Trophoblast cell (in vitro differentiated cells and primary cell): ENCODE data around the gene PLEKHA7.

Source experiments
- DNase-seq, 2 donors: peaks; one replicate each; pipeline ENCODE4 v3.0.0-alpha.2; 2016
- H2AFZ ChIP-seq: 2 replicates; pipeline ENCODE4 v1.6.1; 2013; ENCODE audit warnings: low read length, moderate library complexity, mild to moderate bottlenecking; ENCODE audit not compliant: insufficient read depth, poor library complexity
- H2AK5ac ChIP-seq: 2 replicates; pipeline ENCODE4 v1.6.1; 2013; ENCODE audit warnings: mild to moderate bottlenecking, low read length
- H2BK120ac ChIP-seq: 2 replicates; pipeline ENCODE4 v1.6.1; 2013; ENCODE audit warnings: low read length, mild to moderate bottlenecking, moderate library complexity; ENCODE audit not compliant: insufficient read depth, poor library complexity
- H2BK12ac ChIP-seq: 2 replicates; pipeline ENCODE4 v1.6.1; 2013; ENCODE audit warnings: mild to moderate bottlenecking, low read length, moderate library complexity
- H2BK5ac ChIP-seq: 2 replicates; pipeline ENCODE4 v1.6.1; 2013; ENCODE audit warnings: low read length, low read depth, moderate library complexity, mild to moderate bottlenecking; ENCODE audit not compliant: poor library complexity
- H3K14ac ChIP-seq: 2 replicates; pipeline ENCODE4 v1.6.1; 2013; ENCODE audit warnings: mild to moderate bottlenecking, low read length
- H3K18ac ChIP-seq: 2 replicates; pipeline ENCODE4 v1.6.1; 2013; ENCODE audit warnings: mild to moderate bottlenecking, low read length
- H3K23ac ChIP-seq: 2 replicates; pipeline ENCODE4 v1.6.1; 2013; ENCODE audit warnings: low read length
- H3K27ac ChIP-seq: 2 replicates; pipeline ENCODE4 v1.5.1; 2013; ENCODE audit warnings: low read depth, mild to moderate bottlenecking, inconsistent platforms, low read length, moderate library complexity
- H3K27me3 ChIP-seq: 2 replicates; pipeline ENCODE4 v1.6.1; 2013; ENCODE audit warnings: inconsistent platforms, mild to moderate bottlenecking, low read length, moderate library complexity; ENCODE audit not compliant: insufficient read depth
- H3K36me3 ChIP-seq, 2 experiments: 1 replicate in 1 of 2; 2 replicates in 1 of 2; pipeline ENCODE4 v1.6.1; 2013; ENCODE audit warnings: low read length in 2 of 2, mild to moderate bottlenecking in 2 of 2, moderate library complexity in 1 of 2; ENCODE audit not compliant: insufficient read depth in 2 of 2, control insufficient read depth in 1 of 2
- H3K4ac ChIP-seq: 2 replicates; pipeline ENCODE4 v1.6.1; 2013; ENCODE audit warnings: low read depth, mild to moderate bottlenecking, low read length, moderate library complexity
- H3K4me1 ChIP-seq, 2 experiments: 1 replicate in 1 of 2; 2 replicates in 1 of 2; pipeline ENCODE4 v1.6.1; 2013; ENCODE audit warnings: low read length in 2 of 2, mild to moderate bottlenecking in 2 of 2, moderate library complexity in 1 of 2; ENCODE audit not compliant: insufficient read depth in 2 of 2, control insufficient read depth in 1 of 2
- H3K4me2 ChIP-seq: 2 replicates; pipeline ENCODE4 v1.6.1; 2013; ENCODE audit warnings: inconsistent platforms, mild to moderate bottlenecking, low read length, moderate library complexity
- H3K4me3 ChIP-seq: 2 replicates; pipeline ENCODE4 v1.5.1; 2013; ENCODE audit warnings: mild to moderate bottlenecking, low read depth, low read length, inconsistent platforms
- H3K79me1 ChIP-seq: one replicate; pipeline ENCODE4 v1.6.1; 2013; ENCODE audit warnings: low read length
- H3K79me2 ChIP-seq: 2 replicates; pipeline ENCODE4 v1.6.1; 2013; ENCODE audit warnings: low read length, mild to moderate bottlenecking; ENCODE audit not compliant: control insufficient read depth, insufficient read depth, poor library complexity
- H3K9ac ChIP-seq: 2 replicates; pipeline ENCODE4 v1.6.1; 2013; ENCODE audit warnings: mild to moderate bottlenecking, low read length
- H3K9me3 ChIP-seq: 2 replicates; pipeline ENCODE4 v1.6.1; 2013; ENCODE audit warnings: low read depth, mild to moderate bottlenecking, control low read depth, inconsistent platforms, low read length; ENCODE audit not compliant: insufficient read depth
- H4K12ac ChIP-seq: 2 replicates; pipeline ENCODE4 v1.6.1; 2013; ENCODE audit warnings: low read depth, mild to moderate bottlenecking, low read length, moderate library complexity
- H4K8ac ChIP-seq: 2 replicates; pipeline ENCODE4 v1.6.1; 2013; ENCODE audit warnings: low read depth, mild to moderate bottlenecking, low read length, moderate library complexity
- H4K91ac ChIP-seq: one replicate; pipeline ENCODE4 v1.6.1; 2013; ENCODE audit warnings: low read depth, mild to moderate bottlenecking, low read length, moderate library complexity
- WGBS: extraction: QIAGEN DNeasy Blood & Tissue Kit; methylation state at CpG from one replicate; pipeline ENCODE4 v1.1.7; 2013; ENCODE audit warnings: missing lambda C conversion rate; ENCODE audit not compliant: insufficient read length, insufficient coverage; ENCODE audit errors: extremely low coverage; 5-methylcytosine and 5-hydroxymethylcytosine counted together

The PLEKHA7 gene

DNA sequence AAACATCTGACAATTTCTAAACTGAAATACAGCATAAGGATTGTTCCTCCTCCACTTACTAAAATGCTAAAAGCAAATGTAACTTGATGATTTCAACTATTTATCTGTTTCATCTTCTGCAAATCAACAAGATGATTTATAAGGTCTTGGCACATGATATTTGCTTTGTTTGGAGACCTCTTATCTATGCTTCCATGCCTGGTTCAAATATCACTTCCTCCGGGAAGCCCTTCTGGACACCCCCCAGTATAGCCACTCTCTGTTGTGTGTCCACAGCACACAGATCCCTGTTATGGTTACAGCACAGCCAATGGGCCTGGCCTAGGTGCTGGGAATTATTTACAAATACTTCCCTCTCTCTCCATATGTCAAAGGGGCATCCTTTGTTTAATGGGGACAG, 160.9 kb downstream of the PLEKHA7 start:
- Histone ChIP-seq H3K27ac (no peak overlapping the region), H2BK5ac (no peak overlapping the region), H3K4ac (no peak overlapping the region), H2AK5ac (no peak overlapping the region), H3K23ac (no peak overlapping the region), H2BK120ac (no peak overlapping the region), H3K4me2 (no peak overlapping the region), H3K36me3 (peaks cover 35 to 66% of the 10 kb centered on the region in 2 experiments), H3K18ac (no peak overlapping the region), H3K14ac (no peak overlapping the region), H3K9ac (no peak overlapping the region), H3K4me1 (no peaks in the 10 kb centered on the region), H2BK12ac (no peak overlapping the region), H3K4me3 (no peak overlapping the region), H2AFZ (no peak overlapping the region), H3K27me3 (no peaks in the 10 kb centered on the region), H3K79me1 (no peaks in the 10 kb centered on the region), H4K12ac (no peak overlapping the region), H4K91ac (no peak overlapping the region), H3K79me2 (peaks cover 3% of the 10 kb centered on the region), H3K9me3 (no peaks in the 10 kb centered on the region), H4K8ac (no peak overlapping the region)
- no peak for DNase-seq
- no CpG with 5 or more reads among the region's 1 CpG for WGBS

DNA sequence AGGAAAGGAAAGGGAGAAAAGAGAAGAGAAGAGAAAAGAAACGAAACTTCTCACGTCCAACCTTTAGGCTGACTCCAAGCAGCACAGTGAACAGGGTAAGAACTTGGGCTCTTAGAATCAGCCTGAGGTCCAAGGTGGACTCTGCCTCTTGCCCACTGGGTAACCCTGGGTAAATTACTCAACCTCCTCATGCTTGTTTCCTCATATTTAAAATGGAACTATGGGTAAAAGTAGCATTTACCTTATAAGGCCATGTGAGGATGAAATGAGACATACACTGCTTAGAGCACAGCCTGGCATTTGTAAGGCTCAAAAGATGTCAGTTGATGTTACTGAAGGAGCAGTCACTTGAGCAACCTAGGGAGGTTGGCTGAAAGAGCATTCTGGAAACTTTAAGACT, 167.9 kb downstream of the PLEKHA7 start:
- H3K27ac ChIP-seq = no peak overlapping the region
- H3K23ac ChIP-seq = no peak overlapping the region
- no CpG with 5 or more reads among the region's 2 CpGs for WGBS
- H3K4me3 ChIP-seq = no peak overlapping the region
- H3K18ac ChIP-seq = no peak overlapping the region
- H2AK5ac ChIP-seq = no peak overlapping the region
- H3K27me3 ChIP-seq = no peaks in the 10 kb centered on the region
- no peak overlapping the region for H4K12ac ChIP-seq
- no peak overlapping the region for H4K91ac ChIP-seq
- H3K79me2 ChIP-seq = no peaks in the 10 kb centered on the region
- peaks cover 29 to 67% of the 10 kb centered on the region in 2 experiments for H3K36me3 ChIP-seq
- H3K79me1 ChIP-seq = no peaks in the 10 kb centered on the region
- no peak overlapping the region for H3K4me2 ChIP-seq
- H3K9ac ChIP-seq = no peak overlapping the region
- no peak overlapping the region for H3K4ac ChIP-seq
- H2BK12ac ChIP-seq = no peak overlapping the region
- H2BK120ac ChIP-seq = no peak overlapping the region
- DNase-seq = no peak
- H2AFZ ChIP-seq = no peak overlapping the region
- no peak overlapping the region for H2BK5ac ChIP-seq
- no peak overlapping the region for H3K14ac ChIP-seq
- H4K8ac ChIP-seq = no peak overlapping the region
- peaks cover 2% of the 10 kb centered on the region for H3K9me3 ChIP-seq
- H3K4me1 ChIP-seq = peaks cover 0 to 2% of the 10 kb centered on the region in 2 experiments

DNA sequence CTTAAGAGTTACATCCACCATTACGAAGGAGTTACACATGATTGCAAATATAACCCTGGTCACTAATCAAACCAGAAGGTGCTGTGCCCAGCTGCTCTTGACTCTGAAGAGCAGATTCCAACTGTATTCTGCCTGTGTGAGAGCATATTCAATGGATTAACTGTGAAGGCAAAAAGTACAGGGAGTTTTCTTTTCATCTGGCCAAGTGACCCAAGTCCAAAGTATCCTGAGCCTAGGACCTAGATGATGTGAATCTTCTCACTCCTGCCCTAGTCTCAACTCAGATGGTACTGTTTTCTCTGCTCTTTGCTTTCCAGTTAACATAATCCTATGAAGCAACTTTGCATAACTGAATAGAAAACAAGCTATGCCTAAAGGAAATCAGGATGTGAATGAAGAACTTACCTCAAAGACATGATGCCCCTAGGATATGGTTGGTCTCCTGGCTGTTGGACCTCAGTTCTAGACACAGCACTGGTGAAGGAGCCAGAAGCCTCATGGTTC, 169.9 kb downstream of the PLEKHA7 start:
- H3K4me2 ChIP-seq = no peak overlapping the region
- no peak overlapping the region for H2BK120ac ChIP-seq
- H4K12ac ChIP-seq = no peak overlapping the region
- no peak overlapping the region for H3K9ac ChIP-seq
- no peaks in the 10 kb centered on the region for H3K79me1 ChIP-seq
- no peaks in the 10 kb centered on the region for H3K79me2 ChIP-seq
- no peak overlapping the region for H4K91ac ChIP-seq
- no peak overlapping the region for H2BK12ac ChIP-seq
- H3K4ac ChIP-seq = no peak overlapping the region
- no peak for DNase-seq
- no peaks in the 10 kb centered on the region for H3K27me3 ChIP-seq
- no peak overlapping the region for H2BK5ac ChIP-seq
- no peak overlapping the region for H2AFZ ChIP-seq
- no peak overlapping the region for H3K4me3 ChIP-seq
- peaks cover 22 to 62% of the 10 kb centered on the region in 2 experiments for H3K36me3 ChIP-seq
- no peak overlapping the region for H3K18ac ChIP-seq
- no CpG with 5 or more reads among the region's 1 CpG for WGBS
- H3K23ac ChIP-seq = no peak overlapping the region
- peaks cover 2% of the 10 kb centered on the region for H3K9me3 ChIP-seq
- H2AK5ac ChIP-seq = no peak overlapping the region
- H3K14ac ChIP-seq = no peak overlapping the region
- no peak overlapping the region for H3K27ac ChIP-seq
- H4K8ac ChIP-seq = no peak overlapping the region
- H3K4me1 ChIP-seq = peaks cover 0 to 2% of the 10 kb centered on the region in 2 experiments

DNA sequence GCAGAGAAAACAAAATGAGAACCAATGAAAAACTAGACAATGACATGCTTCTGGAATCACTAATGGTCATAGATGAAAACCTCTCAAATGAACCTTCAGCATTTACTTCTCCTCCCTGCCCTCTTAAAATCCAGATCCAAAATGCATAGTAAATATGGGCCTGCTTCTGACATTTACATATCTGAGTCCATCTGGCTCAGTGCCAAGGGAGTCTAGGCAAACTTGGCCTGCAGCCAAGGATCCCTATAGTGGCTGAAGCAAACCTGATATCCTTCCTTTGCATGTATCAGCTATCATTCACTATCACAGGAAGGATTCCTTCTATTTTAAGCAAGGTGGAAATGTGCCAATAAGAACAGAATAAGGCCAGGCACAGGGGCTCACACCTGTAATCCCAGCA, 170.9 kb downstream of the PLEKHA7 start:
- Histone ChIP-seq H3K79me2 (no peaks in the 10 kb centered on the region), H3K4ac (no peak overlapping the region), H3K36me3 (peaks cover 25 to 59% of the 10 kb centered on the region in 2 experiments), H2BK5ac (no peak overlapping the region), H3K27ac (no peak overlapping the region), H2BK120ac (no peak overlapping the region), H4K8ac (no peak overlapping the region), H2AFZ (no peak overlapping the region), H2AK5ac (no peak overlapping the region), H3K4me2 (no peak overlapping the region), H2BK12ac (no peak overlapping the region), H3K9me3 (peaks cover 2% of the 10 kb centered on the region), H3K23ac (no peak overlapping the region), H3K79me1 (no peaks in the 10 kb centered on the region), H3K14ac (no peak overlapping the region), H4K91ac (no peak overlapping the region), H4K12ac (no peak overlapping the region), H3K4me3 (no peak overlapping the region), H3K4me1 (peaks cover 0 to 2% of the 10 kb centered on the region in 2 experiments), H3K9ac (no peak overlapping the region), H3K27me3 (no peaks in the 10 kb centered on the region), H3K18ac (no peak overlapping the region)
- no peak for DNase-seq
